Hepatocyte (in vitro differentiated cells): ENCODE results near the gene PYM1.

Source experiments
- CTCF ChIP-seq: fragments of 200-600 bp; sonication (generic); IDR thresholded peaks from 2 replicates; pipeline ENCODE4 v1.5.1; 2016; ENCODE audit warnings: antibody characterized with exemption, mild to moderate bottlenecking; ENCODE audit not compliant: poor library complexity
- EZH2 ChIP-seq: fragments of 200-600 bp; sonication (generic); IDR thresholded peaks from 2 replicates; pipeline ENCODE4 v1.6.1; 2016; ENCODE audit warnings: antibody characterized with exemption, mild to moderate bottlenecking, borderline replicate concordance
- EZH2phosphoT487 ChIP-seq: fragments of 200-600 bp; sonication (generic); IDR thresholded peaks from one replicate; pipeline ENCODE4 v1.6.1; 2018; ENCODE audit warnings: antibody characterized with exemption, mild to moderate bottlenecking, low read depth, moderate library complexity; ENCODE audit not compliant: unreplicated experiment, severe bottlenecking

GRCh38 chr12:55972911-55973598 lies 45.4 kb upstream of the PYM1 start:
- no peak for TF ChIP-seq CTCF
- no peak for TF ChIP-seq EZH2
- TF ChIP-seq EZH2phosphoT487, result no peak
